Islet of Langerhans (tissue), 1 donor: ENCODE measurements around the gene CDC42EP4.
"Not testable (repeated sequence)": the region's sequence is repeated elsewhere in the genome, so short reads cannot be mapped to it uniquely, and the experiment has no call there.

Experiments
- FAIRE-seq: peaks from one replicate; lab custom pipeline; 2011; peaks lifted over from hg19 to GRCh38; lab: Jason Lieb, UNC

The CDC42EP4 gene

GRCh38 chr17:73278465-73279453 lies 33.0 kb downstream of the CDC42EP4 start:
- FAIRE-seq = no peak

GRCh38 chr17:73278049-73278464 lies 33.7 kb downstream of the CDC42EP4 start:
- FAIRE-seq = no peak

GRCh38 chr17:73274490-73274889 lies 37.3 kb downstream of the CDC42EP4 start:
- FAIRE-seq = no peak

GRCh38 chr17:73272906-73273218 lies 38.9 kb downstream of the CDC42EP4 start:
- no peak for FAIRE-seq

DNA sequence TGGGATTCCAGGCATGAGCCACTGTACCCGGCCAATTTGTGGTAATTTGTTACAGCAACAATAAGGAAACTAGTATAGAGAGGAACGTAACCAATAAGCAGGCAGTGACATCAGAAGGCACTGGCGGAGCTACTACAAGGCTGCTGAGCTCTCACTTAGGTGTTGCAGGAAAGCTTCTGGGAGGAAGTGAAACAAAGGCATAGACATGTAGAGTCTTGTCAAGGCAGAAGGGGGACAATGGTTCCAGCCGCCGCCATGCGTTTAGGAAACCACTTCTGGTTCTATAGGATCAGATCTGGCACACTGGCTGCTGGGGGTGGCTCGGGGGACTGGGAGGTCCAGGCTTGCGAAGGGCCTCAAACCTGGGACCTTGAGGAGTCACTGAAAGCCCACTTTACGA lies 40.7 kb downstream of the CDC42EP4 start:
- FAIRE-seq = no peak

- FAIRE-seq = no peak
Measured at GRCh38 chr17:73269791-73270190, 42.0 kb downstream of the CDC42EP4 start.

GRCh38 chr17:73269329-73269615 lies 42.5 kb downstream of the CDC42EP4 start:
- FAIRE-seq = no peak

- FAIRE-seq = no peak
Measured at GRCh38 chr17:73268582-73269328, 43.0 kb downstream of the CDC42EP4 start.

DNA sequence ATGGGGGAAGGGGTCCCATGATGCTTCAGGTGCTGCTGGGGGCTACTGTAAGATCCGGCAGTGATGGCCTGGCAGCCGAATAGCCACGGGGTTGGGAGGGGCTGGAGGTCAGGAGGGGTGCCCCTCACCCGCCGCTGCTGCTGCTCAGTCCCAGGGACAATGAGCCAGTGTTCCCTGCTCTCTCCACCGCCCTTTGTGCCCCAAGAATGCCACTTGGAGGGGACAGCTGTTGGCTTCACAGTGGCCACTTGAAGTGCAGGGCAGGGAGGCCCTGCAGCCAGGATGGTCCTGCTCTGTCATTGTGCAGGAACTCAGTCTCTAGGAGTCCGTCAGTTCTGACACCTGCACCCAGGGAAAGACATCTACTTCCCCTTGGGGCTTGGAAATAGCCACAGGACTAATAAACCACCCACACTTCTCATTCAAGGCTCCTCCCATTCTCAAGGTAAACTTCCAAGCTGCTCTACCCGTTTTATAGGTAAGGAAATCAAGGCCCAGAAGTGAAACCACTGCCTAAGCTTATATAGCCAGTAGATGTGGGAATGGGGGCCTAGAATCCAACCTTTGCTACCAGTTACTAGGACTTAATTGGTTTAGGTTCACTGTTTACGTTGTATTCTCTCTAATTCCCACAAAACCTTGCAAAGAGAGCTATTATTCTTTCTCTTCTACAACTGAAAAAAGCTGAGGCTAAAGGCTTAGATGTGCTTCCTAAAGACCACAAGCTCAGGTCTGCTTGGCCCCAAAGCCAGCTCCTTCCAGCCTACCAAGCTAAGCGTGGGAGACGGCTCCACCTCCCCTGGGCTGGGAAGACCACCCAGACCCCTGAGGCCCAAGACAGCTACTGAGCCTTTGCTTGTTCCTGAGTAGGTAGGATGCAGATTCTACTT lies 43.9 kb downstream of the CDC42EP4 start:
- FAIRE-seq = no peak

GRCh38 chr17:73266796-73267195 lies 45.0 kb downstream of the CDC42EP4 start:
- no peak for FAIRE-seq

- no peak for FAIRE-seq
Measured at GRCh38 chr17:73265646-73266640, 45.9 kb downstream of the CDC42EP4 start.

GRCh38 chr17:73264448-73264847 lies 47.4 kb downstream of the CDC42EP4 start:
- FAIRE-seq = not testable (repeated sequence)

DNA sequence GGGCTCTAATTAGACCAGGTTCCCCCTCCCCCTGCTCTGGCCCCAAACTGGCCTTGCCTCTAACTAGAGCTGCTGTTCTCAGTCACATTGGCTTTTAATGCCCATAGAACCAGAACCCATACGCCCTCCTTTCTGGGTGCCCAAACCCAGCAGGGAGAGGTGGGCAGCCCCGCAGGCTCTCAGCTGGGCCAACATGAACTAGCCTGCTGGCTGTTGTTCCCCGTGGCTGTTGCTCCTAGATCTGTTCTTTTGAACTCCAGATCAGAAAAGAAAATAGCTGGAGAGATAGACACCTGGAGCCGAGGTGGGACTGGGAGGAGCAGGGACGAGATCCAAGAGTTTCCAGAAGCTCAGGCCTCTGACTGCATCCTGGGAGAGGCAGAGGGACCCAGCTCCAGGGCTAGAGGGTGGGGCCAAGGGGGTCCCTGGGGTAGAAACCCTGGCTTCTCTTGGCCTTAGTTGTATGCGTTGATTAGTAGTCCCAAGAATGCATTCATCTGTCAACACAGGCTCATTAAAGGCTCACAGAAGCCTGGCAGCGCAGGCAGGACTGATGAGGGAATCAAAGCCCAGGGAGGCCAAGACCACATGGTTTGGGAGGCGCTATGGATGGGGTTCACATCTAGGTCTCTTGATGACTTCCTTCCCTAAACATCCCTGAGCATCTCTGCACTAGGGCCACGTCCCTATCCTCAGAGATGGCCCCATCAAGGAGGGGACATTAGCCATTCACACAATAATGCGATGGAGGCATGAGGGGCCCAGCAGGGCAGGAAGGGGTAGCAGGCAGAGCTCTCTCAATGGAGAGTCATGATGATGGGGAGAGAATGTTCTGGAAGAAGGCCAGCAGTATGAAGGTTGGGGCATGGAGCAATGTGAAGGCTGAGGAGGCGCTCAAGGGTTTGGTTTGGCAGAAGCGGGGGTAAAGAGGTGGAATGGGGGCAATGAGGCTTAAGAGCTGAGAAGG lies 48.8 kb downstream of the CDC42EP4 start:
- FAIRE-seq = no peak

- no peak for FAIRE-seq
Measured at GRCh38 chr17:73261952-73262675, 49.7 kb downstream of the CDC42EP4 start.

GRCh38 chr17:73261617-73261951 lies 50.2 kb downstream of the CDC42EP4 start, which contains the start of gene CPSF4L:
TSS of gene CPSF4L (minus strand) at chr17:73261880. CDS start at chr17:73261818, 62 bp downstream.
- FAIRE-seq = no peak

GRCh38 chr17:73257516-73257915 lies 54.3 kb downstream of the CDC42EP4 start:
- FAIRE-seq = no peak

- FAIRE-seq = no peak
Measured at GRCh38 chr17:73256220-73256619, 55.6 kb downstream of the CDC42EP4 start.

DNA sequence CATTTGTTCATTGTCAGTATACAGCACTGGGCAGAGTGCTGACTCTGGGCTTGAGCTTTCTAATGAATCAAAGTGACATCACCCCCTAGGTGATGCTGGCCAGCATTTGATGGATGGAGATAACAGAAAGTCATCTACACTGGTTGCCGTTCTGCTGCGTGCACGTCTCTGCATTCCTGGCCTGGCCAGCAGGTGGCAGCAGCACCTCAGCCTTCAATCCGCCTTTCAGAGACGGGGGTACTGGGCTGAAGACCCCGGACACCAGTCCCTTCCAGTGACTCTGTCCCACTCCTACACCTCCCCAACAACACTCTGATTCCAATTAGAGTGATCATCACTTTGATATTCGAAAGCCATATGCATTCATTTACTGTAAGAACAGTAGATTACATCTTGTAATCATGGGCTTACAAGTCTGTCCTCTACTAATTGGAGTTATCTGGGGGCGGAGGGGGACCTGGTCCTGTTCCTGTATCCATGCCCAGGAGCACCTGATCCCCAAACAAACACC lies 56.1 kb downstream of the CDC42EP4 start:
- no peak for FAIRE-seq

DNA sequence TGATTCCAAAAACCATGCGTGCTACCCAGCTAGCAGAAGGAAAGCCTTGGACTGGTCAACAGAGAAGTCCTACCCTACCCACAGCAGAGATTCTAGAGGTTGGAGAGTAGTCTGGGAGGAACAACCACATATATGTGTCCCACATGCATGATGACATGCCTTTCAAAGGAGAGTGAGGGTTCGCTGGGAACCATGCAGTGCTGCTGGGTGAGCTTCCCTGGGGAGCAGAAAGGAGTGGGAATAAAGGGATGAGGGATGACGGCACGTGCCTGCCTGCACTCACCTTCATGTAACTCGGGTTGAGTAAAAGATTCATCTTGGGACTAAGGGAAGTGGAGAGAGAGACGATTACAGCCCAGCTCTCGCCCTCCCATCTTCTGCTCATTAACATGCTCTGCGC lies 59.9 kb downstream of the CDC42EP4 start:
- FAIRE-seq = no peak
